Measurements from ENCODE around the gene UBE3C.

UBE3C gene

GRCh38 chr7:157168571-157168970 lies 29.8 kb downstream of the UBE3C start:
- TF ChIP-seq CTCF (IDR thresholded peaks at IDR 0.05; ENCODE audit: control insufficient read depth, insufficient read depth, low read depth, low read length, missing control alignments): no peak
- no peak for DNase-seq (ENCODE audit: low read depth)
- H3K4me3 ChIP-seq (ENCODE audit: control insufficient read depth, low read depth, low read length): no peak overlapping the region

- TF ChIP-seq CTCF (IDR thresholded peaks at IDR 0.05; ENCODE audit: control insufficient read depth, insufficient read depth, low read depth, low read length, missing control alignments): no peak
- DNase-seq (ENCODE audit: low read depth): no peak
These were observed 38.0 kb downstream of the UBE3C start for GRCh38 chr7:157176771-157177170.

GRCh38 chr7:157177333-157177982 lies 38.7 kb downstream of the UBE3C start:
- no peak for DNase-seq (ENCODE audit: low read depth)
- H3K4me3 ChIP-seq (ENCODE audit: control insufficient read depth, low read depth, low read length): no peak overlapping the region
- TF ChIP-seq CTCF (IDR thresholded peaks at IDR 0.05; ENCODE audit: control insufficient read depth, insufficient read depth, low read depth, low read length, missing control alignments): no peak

More at GRCh38 chr7:157176771-157177170, 38.0 kb downstream of the UBE3C start:
- no peak overlapping the region for H3K4me3 ChIP-seq (ENCODE audit: control insufficient read depth, low read depth, low read length)

- H3K4me3 ChIP-seq (ENCODE audit: control insufficient read depth, low read depth, low read length): no peak overlapping the region
- DNase-seq (ENCODE audit: low read depth): no peak
- no peak for TF ChIP-seq CTCF (IDR thresholded peaks at IDR 0.05; ENCODE audit: control insufficient read depth, insufficient read depth, low read depth, low read length, missing control alignments)
These were observed 39.3 kb downstream of the UBE3C start for GRCh38 chr7:157177983-157178381.

GRCh38 chr7:157183832-157184231 lies 45.1 kb downstream of the UBE3C start:
- H3K4me3 ChIP-seq (ENCODE audit: control insufficient read depth, low read depth, low read length): no peak overlapping the region
- DNase-seq (ENCODE audit: low read depth): no peak
- no peak for TF ChIP-seq CTCF (IDR thresholded peaks at IDR 0.05; ENCODE audit: control insufficient read depth, insufficient read depth, low read depth, low read length, missing control alignments)

- no peak for DNase-seq (ENCODE audit: low read depth)
- TF ChIP-seq CTCF (IDR thresholded peaks at IDR 0.05; ENCODE audit: control insufficient read depth, insufficient read depth, low read depth, low read length, missing control alignments): no peak
- H3K4me3 ChIP-seq (ENCODE audit: control insufficient read depth, low read depth, low read length): no peak overlapping the region
These were observed 49.5 kb downstream of the UBE3C start for GRCh38 chr7:157188091-157188665.

Data from AG09309 (cell line).